Tongue (tissue), 2 donors: ENCODE data around the gene EMC9. TPM values are rescaled to one million over a fixed set of nuclear protein-coding genes. Genes with fewer than 3 reads are reported as not detected.

ENCODE experiments used
- DNase-seq: peaks from one replicate; pipeline ENCODE4 v3.0.0-alpha.2; 2015
- total RNA-seq: library from RNA; depleted of rRNA; stranded (reverse); fragments of >200 nt; gene quantifications from one replicate; pipeline ENCODE4 v1.2.3, GENCODE V29; 2014

Gene EMC9
- total RNA-seq = 18.1 TPM

- DNase-seq = peak; percentile 100
Measured at GRCh38 chr14:24141097-24141880, at the start of gene EMC9. TSS of gene EMC9 (minus strand) at chr14:24141591. CDS start at chr14:24141304, 287 bp downstream.

- no peak for DNase-seq
Measured at GRCh38 chr14:24190416-24190815, 49.0 kb upstream of the EMC9 start.

GRCh38 chr14:24189460-24189859 lies 48.1 kb upstream of the EMC9 start:
- no peak for DNase-seq

GRCh38 chr14:24189059-24189375 lies 47.6 kb upstream of the EMC9 start:
- DNase-seq = no peak

- DNase-seq = peak; percentile 98
Measured at GRCh38 chr14:24188251-24189058, 47.1 kb upstream of the EMC9 start, which contains the start of gene IPO4. TSS of gene IPO4 (minus strand) at chr14:24188816. CDS start at chr14:24188787, 29 bp downstream.

GRCh38 chr14:24187539-24187915 lies 46.1 kb upstream of the EMC9 start:
- DNase-seq = no peak

- DNase-seq = no peak
Measured at GRCh38 chr14:24186831-24187538, 45.6 kb upstream of the EMC9 start.

GRCh38 chr14:24185741-24186140 lies 44.4 kb upstream of the EMC9 start:
- no peak for DNase-seq

GRCh38 chr14:24185026-24185425 lies 43.6 kb upstream of the EMC9 start:
- no peak for DNase-seq

GRCh38 chr14:24184104-24184970 lies 42.9 kb upstream of the EMC9 start:
- DNase-seq = no peak

- DNase-seq = no peak
Measured at GRCh38 chr14:24183014-24183481, 41.7 kb upstream of the EMC9 start.

GRCh38 chr14:24182110-24182882 lies 40.9 kb upstream of the EMC9 start:
- DNase-seq = no peak

GRCh38 chr14:24181371-24182077 lies 40.1 kb upstream of the EMC9 start:
- DNase-seq = no peak

- DNase-seq = peak; percentile 13
Measured at GRCh38 chr14:24179961-24180796, 38.8 kb upstream of the EMC9 start.

- DNase-seq = no peak
Measured at GRCh38 chr14:24179294-24179960, 38.0 kb upstream of the EMC9 start.

GRCh38 chr14:24178399-24179178 lies 37.2 kb upstream of the EMC9 start:
- no peak for DNase-seq

GRCh38 chr14:24177891-24178290 lies 36.5 kb upstream of the EMC9 start:
- no peak for DNase-seq
